ENCODE data around the gene CEP44. TPM values are rescaled to one million over a fixed set of nuclear protein-coding genes. Genes with fewer than 3 reads are reported as not detected.

The CEP44 gene
- total and polyA plus RNA-seq, 3 donors from 2014 or later: 20.4 to 32.5 (median 21.1) TPM

DNA sequence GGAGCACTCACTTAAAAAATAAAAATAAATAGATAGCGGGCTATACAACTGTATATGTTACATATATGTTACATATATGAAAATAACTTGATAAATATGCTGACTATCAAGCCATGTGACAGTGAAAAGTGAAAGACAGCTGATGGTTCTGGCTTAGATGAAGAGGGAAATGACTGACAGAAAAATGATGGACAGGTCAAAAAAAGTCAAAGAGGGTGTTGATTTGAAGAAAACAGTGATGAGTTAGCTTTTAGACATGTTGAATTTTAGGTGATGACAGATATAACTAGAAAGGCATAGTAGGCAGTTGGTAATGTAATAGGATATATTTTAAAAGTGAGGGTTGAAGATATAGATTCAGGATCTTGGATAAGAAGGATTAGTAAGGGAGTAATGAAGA, 38.0 kb upstream of the CEP44 start:
- Histone ChIP-seq H3K27ac (no peak overlapping the region), H3K4me1 (no peaks in the 10 kb centered on the region), H3K4me3 (no peak overlapping the region), H3K27me3 (no peaks in the 10 kb centered on the region), H3K9me3 (no peaks in the 10 kb centered on the region), H3K36me3 (ENCODE audit: low read depth, missing control alignments) (no peaks in the 10 kb centered on the region)
- intact Hi-C loops (cut with DNase I; ENCODE audit: low total_unique reads): no loop called here
- 97 to 100% methylated on average over 1 of the region's 1 CpG for WGBS, 2 donors
- DNase-seq: no peak
- TF ChIP-seq, protein P1, sequence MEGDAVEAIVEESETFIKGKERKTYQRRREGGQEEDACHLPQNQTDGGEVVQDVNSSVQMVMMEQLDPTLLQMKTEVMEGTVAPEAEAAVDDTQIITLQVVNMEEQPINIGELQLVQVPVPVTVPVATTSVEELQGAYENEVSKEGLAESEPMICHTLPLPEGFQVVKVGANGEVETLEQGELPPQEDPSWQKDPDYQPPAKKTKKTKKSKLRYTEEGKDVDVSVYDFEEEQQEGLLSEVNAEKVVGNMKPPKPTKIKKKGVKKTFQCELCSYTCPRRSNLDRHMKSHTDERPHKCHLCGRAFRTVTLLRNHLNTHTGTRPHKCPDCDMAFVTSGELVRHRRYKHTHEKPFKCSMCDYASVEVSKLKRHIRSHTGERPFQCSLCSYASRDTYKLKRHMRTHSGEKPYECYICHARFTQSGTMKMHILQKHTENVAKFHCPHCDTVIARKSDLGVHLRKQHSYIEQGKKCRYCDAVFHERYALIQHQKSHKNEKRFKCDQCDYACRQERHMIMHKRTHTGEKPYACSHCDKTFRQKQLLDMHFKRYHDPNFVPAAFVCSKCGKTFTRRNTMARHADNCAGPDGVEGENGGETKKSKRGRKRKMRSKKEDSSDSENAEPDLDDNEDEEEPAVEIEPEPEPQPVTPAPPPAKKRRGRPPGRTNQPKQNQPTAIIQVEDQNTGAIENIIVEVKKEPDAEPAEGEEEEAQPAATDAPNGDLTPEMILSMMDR (IDR thresholded peaks at IDR 0.05): no peak
- TF ChIP-seq POLR2A (IDR thresholded peaks at IDR 0.05): no peak

DNA sequence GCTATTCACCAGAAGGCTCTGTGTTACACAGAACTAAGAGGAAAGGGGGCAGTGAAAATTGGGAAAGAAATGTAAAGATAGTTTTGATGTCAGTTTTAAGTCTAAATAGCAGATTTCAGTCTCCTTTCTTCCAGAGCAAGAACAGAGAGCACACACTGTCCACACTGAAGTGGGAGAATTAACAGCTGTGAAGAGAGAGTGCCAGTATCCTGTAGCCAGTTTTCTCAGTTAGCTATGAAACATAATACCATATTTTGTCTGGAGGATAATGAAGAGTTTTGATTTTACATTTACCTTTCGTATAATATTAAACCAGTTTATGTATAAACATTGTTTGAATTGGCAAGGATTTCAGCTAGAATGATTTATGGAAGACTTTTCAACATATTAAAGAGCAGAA, 35.3 kb upstream of the CEP44 start:
- no peak for DNase-seq
- WGBS, 2 donors: 41 to 62% methylated on average over 1 of the region's 1 CpG

DNA sequence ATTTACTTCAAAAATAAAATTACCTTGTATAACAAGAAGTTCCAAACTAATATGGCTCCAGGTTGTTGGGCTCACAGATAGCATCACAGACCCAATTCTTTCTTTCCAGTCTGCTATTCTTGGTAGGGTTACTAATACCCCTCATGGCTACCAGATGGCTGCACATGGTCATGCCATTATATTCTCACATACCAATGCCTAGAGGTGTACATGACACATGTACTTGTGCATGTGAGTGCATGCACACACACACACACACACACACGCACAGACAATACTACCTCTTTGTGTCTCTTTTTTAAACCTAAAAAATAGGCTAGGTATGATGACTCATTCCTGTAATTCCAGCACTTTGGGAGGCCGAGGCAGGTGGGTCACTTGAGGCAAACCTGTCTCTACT, 31.3 kb upstream of the CEP44 start:
- 69 to 70% methylated on average over 2 of the region's 2 CpGs for WGBS, 2 donors
- Histone ChIP-seq H3K9me3 (no peaks in the 10 kb centered on the region), H3K27ac (no peak overlapping the region), H3K36me3 (ENCODE audit: low read depth, missing control alignments) (no peaks in the 10 kb centered on the region), H3K4me3 (no peak overlapping the region), H3K27me3 (no peaks in the 10 kb centered on the region), H3K4me1 (no peaks in the 10 kb centered on the region)
- intact Hi-C loops (cut with DNase I; ENCODE audit: low total_unique reads): no loop called here
- DNase-seq: no peak
- TF ChIP-seq POLR2A (IDR thresholded peaks at IDR 0.05): no peak
- TF ChIP-seq, protein P1 (IDR thresholded peaks at IDR 0.05): no peak

More for the DNA sequence above, 35.3 kb upstream of the CEP44 start:
- Histone ChIP-seq H3K27ac (no peak overlapping the region), H3K9me3 (no peaks in the 10 kb centered on the region), H3K27me3 (no peaks in the 10 kb centered on the region), H3K36me3 (ENCODE audit: low read depth, missing control alignments) (no peaks in the 10 kb centered on the region), H3K4me1 (no peaks in the 10 kb centered on the region), H3K4me3 (no peak overlapping the region)
- intact Hi-C loops (cut with DNase I; ENCODE audit: low total_unique reads): no loop called here
- no peak for TF ChIP-seq POLR2A (IDR thresholded peaks at IDR 0.05)
- TF ChIP-seq, protein P1 (IDR thresholded peaks at IDR 0.05): no peak

DNA sequence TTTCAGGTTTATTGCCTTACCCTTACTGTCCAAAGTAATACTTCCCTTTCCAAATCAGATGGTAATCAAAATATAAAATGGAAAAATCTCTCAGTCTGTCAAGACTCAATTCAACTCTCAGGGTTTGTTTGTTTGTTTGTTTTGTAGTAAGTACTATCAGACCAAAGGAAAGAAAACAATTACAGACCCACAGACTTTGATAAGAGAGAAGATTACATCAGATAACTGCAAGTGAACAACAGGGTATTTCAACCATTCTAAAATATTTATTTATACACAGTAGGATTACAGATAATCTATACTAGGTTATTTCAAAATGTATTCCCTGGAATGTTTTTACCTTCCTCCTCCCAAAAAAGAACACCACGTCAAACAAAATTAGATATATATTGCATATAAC, 29.1 kb upstream of the CEP44 start:
- intact Hi-C loops (cut with DNase I; ENCODE audit: low total_unique reads): no loop called here
- no peak overlapping the region for H3K4me3 ChIP-seq
- WGBS, 2 donors: 91 to 97% methylated on average over 1 of the region's 1 CpG
- H3K9me3 ChIP-seq: no peaks in the 10 kb centered on the region
- TF ChIP-seq POLR2A (IDR thresholded peaks at IDR 0.05): no peak
- TF ChIP-seq, protein P1 (IDR thresholded peaks at IDR 0.05): no peak
- H3K27me3 ChIP-seq: no peaks in the 10 kb centered on the region
- no peaks in the 10 kb centered on the region for H3K36me3 ChIP-seq (ENCODE audit: low read depth, missing control alignments)
- H3K4me1 ChIP-seq: no peaks in the 10 kb centered on the region
- no peak overlapping the region for H3K27ac ChIP-seq
- no peak for DNase-seq

DNA sequence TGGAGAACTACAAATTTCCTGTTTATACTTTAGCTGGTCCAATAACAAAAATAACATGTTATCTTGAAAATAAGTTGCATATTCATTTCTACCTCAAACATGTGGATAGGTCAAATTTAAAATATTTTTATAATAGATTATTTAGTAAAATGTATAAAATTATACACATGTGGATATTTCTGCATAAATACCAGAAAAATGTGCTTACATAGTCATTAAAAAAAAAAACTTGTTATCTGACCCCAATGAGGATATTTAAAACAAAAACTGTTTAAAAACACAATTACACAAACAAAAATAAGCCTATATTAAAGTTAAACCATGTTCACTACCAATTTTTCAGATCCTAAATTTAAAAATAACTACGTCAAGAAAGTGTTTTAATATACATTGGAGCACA, 28.3 kb upstream of the CEP44 start:
- intact Hi-C loops (cut with DNase I; ENCODE audit: low total_unique reads): no loop called here
- H3K27ac ChIP-seq: no peak overlapping the region

More for the DNA sequence above, 28.3 kb upstream of the CEP44 start:
- Histone ChIP-seq H3K36me3 (ENCODE audit: low read depth, missing control alignments) (no peaks in the 10 kb centered on the region), H3K4me3 (no peak overlapping the region), H3K9me3 (no peaks in the 10 kb centered on the region), H3K27me3 (no peaks in the 10 kb centered on the region), H3K4me1 (no peaks in the 10 kb centered on the region)
- 89 to 93% methylated on average over 1 of the region's 1 CpG for WGBS, 2 donors
- no peak for TF ChIP-seq POLR2A (IDR thresholded peaks at IDR 0.05)
- TF ChIP-seq, protein P1 (IDR thresholded peaks at IDR 0.05): no peak
- no peak for DNase-seq
